ENCODE measurements around the gene KCNJ9.
"Not testable (repeated sequence)": the region's sequence is repeated elsewhere in the genome, so short reads cannot be mapped to it uniquely, and the experiment has no call there.

Gene KCNJ9

DNA sequence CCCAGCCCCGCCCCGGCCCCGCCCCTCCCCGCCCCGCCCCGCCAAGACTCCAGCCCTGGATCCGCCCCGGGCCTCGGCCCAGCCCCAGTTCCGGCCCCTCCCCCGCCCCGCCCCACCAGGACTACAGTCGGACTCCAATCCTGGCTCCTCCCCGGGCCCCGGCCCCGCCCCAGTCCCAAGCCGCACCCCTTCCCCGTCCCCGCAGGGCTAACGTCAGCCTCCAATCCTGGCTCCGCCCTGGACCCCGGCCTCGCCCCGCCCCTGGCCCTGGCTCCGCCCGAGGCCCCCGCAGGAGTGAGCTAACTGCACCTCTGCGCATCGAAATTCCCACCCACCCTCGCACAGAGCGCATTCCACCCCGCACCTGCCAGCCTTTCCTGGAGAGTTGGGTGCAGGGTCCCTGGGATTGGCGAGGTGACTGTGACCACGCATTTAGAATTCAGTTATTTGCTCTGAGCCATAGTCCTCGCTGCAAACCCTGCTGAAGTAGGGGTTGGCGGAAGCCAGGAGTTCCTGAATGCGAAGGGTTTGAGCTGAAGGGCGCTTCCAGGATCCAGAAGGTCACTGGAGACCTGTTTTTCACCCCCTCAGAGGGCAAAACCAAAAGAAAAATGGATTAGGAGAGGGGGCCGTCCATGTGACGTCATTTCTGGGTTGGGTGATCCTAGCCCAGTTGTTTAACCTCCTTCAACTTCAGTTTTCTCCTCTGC lies 17.7 kb downstream of the KCNJ9 start:
- peaks cover 0 to 5% of the 10 kb centered on the region in 2 donors for H3K27me3 Mint-ChIP-seq
- H3K4me3 Mint-ChIP-seq, result peak overlapping the region; percentile 84 to 87
- peak; percentile 83 to 90 for ATAC-seq (replicated peaks)
- peaks cover 41 to 54% of the 10 kb centered on the region in 2 donors for H3K4me1 Mint-ChIP-seq
- H3K9me3 Mint-ChIP-seq, result no peaks in the 10 kb centered on the region
- peak; percentile 88 for DNase-seq
- peaks cover 4% of the 10 kb centered on the region in 2 donors for H3K36me3 Mint-ChIP-seq
- H3K27ac Mint-ChIP-seq, result peak overlapping the region; percentile 89

- DNase-seq (no peak), ATAC-seq (replicated peaks) (no peak)
- peak overlapping the region; percentile 89 for H3K27ac Mint-ChIP-seq
- peaks cover 41 to 49% of the 10 kb centered on the region in 2 donors for H3K4me1 Mint-ChIP-seq
- H3K9me3 Mint-ChIP-seq, result no peaks in the 10 kb centered on the region
- no peaks in the 10 kb centered on the region for H3K36me3 Mint-ChIP-seq
- H3K27me3 Mint-ChIP-seq, result peaks cover 0 to 5% of the 10 kb centered on the region in 2 donors
- no peak overlapping the region for H3K4me3 Mint-ChIP-seq
These were observed 18.5 kb downstream of the KCNJ9 start for GRCh38 chr1:160099716-160100375.

DNA sequence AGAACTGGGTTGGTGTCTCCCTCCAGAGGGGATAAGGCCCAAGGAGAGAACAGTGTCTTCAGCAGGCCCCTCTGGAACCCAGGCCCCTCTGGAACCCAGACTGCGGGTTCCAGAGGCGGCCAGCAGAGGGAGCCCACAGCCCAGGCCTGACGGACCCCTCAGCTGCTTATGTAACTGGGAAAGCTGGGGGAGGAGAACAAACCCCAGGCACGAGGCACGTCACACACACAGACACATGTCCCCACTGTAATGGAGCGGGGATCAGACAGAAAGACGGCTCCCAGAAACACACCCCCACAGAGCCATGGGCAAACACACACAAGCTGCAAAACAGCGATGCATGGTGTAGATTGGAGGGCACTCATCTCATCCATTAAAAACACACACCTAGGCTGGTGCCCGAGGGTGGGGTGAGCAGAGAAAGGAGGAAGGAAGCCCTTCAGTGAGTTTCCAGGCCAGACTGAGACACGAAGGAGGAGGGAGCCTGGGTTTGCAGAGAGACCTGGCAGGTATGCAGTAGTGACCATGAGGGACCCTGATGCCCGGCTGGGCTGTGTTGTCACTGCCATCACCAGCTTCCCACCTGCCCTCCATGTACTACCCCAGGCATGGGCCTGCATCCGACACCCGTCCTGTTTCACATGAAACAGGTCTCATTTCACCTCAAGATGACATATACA lies 19.8 kb downstream of the KCNJ9 start:
- peak overlapping the region; percentile 72 to 75 for H3K4me3 Mint-ChIP-seq
- H3K36me3 Mint-ChIP-seq, result no peaks in the 10 kb centered on the region
- peak overlapping the region; percentile 38 for H3K27ac Mint-ChIP-seq
- peaks cover 0 to 5% of the 10 kb centered on the region in 2 donors for H3K27me3 Mint-ChIP-seq
- H3K9me3 Mint-ChIP-seq, result no peaks in the 10 kb centered on the region
- peak; percentile 51 for DNase-seq
- H3K4me1 Mint-ChIP-seq, result peaks cover 36 to 39% of the 10 kb centered on the region in 2 donors
- ATAC-seq (replicated peaks), result peak; percentile 40 to 45

DNA sequence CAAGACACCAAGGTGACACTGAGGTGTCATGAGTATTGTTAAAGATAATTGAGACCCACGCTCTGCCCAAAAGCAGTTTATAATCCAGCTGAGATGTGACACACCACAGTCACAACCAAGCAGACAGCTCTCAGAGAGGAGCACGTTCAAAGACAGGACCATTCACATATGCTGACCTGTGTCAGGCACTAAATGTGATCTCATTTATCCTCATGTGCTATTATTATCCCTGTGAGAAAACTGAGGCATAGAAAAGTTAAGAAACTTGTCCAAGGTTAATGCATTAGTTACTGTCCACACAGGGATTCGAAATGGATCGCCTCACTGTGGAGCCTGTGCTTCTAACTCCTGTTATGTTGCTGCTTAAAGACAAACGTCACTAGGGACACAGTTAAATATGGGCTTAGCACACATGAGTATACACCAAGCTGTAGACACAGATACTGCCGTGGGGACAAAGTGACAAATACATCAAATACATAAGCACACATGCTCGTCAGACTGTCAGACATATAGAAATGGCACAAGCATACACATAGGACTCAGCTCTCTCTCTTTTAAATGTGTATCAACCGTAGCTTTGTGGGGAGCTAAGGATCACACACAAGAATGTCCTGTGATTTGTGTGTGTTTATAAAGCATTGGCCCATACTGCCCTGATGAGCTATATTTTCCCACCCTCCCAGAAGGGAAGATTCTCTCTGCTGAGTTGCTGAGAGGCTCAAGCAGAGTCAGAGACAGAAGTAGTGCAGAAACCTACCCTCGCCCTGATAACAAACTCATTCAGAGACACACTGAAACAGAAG lies 20.6 kb downstream of the KCNJ9 start:
- Mint-ChIP-seq H3K27ac (no peak overlapping the region), H3K9me3 (no peaks in the 10 kb centered on the region), H3K36me3 (no peaks in the 10 kb centered on the region), H3K4me1 (peaks cover 31 to 32% of the 10 kb centered on the region in 2 donors), H3K27me3 (peaks cover 0 to 5% of the 10 kb centered on the region in 2 donors), H3K4me3 (no peak overlapping the region)
- ATAC-seq (replicated peaks) (no peak), DNase-seq (no peak)

DNA sequence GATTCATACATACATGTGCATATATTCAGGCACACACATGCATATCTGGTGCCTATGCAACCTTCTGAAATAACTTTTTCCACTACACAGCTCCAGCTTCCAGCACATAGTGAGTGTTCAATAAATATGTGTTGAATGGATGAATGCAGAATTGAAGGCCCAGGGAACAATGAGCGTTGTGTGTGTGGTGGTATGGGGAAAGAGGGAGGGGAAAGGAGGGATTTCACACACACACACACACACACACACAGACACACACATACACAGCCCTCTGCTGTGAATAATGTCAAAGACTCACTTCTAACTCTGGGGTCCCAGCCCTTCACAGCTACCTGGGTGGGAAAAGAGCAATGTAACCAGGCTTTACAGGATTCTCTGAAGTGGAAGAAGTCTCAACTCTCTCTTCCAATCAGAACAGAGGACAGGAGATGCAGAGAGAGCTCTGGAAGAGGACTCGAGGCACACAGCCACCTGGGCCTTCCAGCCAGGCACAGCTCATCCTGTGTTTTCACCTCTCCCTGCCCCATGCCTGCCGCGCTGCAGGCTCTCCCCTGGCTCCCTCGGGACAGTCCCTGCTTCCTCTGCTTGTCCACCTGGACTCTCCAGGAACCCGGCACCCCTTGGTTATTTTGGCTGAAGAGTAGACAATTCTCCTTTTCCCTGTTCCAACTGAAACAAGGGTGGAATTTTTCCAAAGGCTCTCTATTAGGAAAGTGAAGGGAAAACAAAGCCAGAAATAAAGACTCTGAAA lies 22.5 kb downstream of the KCNJ9 start:
- ATAC-seq (replicated peaks) (no peak), DNase-seq (no peak)
- Mint-ChIP-seq H3K27ac (no peak overlapping the region), H3K4me1 (peaks cover 24% of the 10 kb centered on the region in 2 donors), H3K27me3 (peaks cover 5 to 7% of the 10 kb centered on the region in 2 donors), H3K36me3 (no peaks in the 10 kb centered on the region), H3K4me3 (no peak overlapping the region), H3K9me3 (no peaks in the 10 kb centered on the region)

DNA sequence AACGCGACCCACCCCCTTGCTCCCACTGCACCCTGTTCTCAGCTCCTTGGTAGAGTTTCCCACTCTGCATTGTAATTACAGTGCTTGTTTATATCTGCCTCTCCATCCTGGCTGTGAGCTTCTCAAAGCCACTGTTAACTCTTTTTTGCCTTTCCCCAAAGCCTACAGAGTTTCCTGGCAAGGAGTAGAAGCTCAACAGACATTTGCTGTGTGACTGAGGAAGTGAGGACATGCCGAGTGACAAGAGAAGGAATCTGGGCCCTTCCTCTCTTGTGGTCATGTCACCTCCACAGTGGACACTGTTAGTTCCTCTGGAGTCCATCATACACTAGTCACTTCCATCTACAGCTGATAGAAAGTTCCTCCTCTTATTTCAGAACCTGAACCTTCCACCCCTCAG lies 23.1 kb downstream of the KCNJ9 start:
- no peaks in the 10 kb centered on the region for H3K36me3 Mint-ChIP-seq
- H3K27me3 Mint-ChIP-seq, result peaks cover 8 to 13% of the 10 kb centered on the region in 2 donors
- H3K9me3 Mint-ChIP-seq, result no peaks in the 10 kb centered on the region
- ATAC-seq (replicated peaks) (no peak), DNase-seq (no peak)
- H3K4me3 Mint-ChIP-seq, result no peak overlapping the region
- no peak overlapping the region for H3K27ac Mint-ChIP-seq
- H3K4me1 Mint-ChIP-seq, result peaks cover 22% of the 10 kb centered on the region in 2 donors

GRCh38 chr1:160105155-160105554 lies 23.8 kb downstream of the KCNJ9 start:
- Mint-ChIP-seq H3K4me3 (no peak overlapping the region), H3K9me3 (no peaks in the 10 kb centered on the region), H3K27ac (no peak overlapping the region), H3K4me1 (peaks cover 19 to 20% of the 10 kb centered on the region in 2 donors), H3K36me3 (no peaks in the 10 kb centered on the region), H3K27me3 (peaks cover 8 to 17% of the 10 kb centered on the region in 2 donors)
- DNase-seq, result no peak
- no peak for ATAC-seq (replicated peaks)

DNA sequence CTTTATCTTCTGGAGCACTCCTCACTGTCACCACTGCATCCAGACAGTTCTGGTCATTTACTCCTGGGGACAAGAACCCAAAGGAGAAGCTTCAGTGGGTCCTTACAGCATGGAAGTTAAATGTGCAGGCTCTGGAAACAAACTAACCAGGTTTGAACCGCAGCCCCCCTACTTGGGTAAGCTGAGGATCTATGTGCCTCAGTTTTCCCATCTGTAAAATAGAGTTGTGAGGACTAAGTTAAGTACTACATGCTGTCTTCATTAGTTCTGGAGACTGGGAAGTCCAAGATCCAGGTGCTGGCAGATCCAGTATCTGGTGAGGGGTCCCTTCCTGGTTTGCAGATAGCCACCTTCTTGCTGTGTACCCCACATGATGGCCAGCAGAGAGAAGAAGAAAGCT lies 26.2 kb downstream of the KCNJ9 start:
- Mint-ChIP-seq H3K9me3 (no peaks in the 10 kb centered on the region), H3K4me1 (peaks cover 8% of the 10 kb centered on the region in 2 donors), H3K27me3 (peaks cover 20 to 25% of the 10 kb centered on the region in 2 donors), H3K4me3 (no peak overlapping the region), H3K27ac (no peak overlapping the region), H3K36me3 (no peaks in the 10 kb centered on the region)
- ATAC-seq (replicated peaks) (no peak), DNase-seq (no peak)

- Mint-ChIP-seq H3K36me3 (no peaks in the 10 kb centered on the region), H3K4me3 (no peak overlapping the region), H3K27ac (no peak overlapping the region), H3K4me1 (peaks cover 6 to 8% of the 10 kb centered on the region in 2 donors), H3K9me3 (no peaks in the 10 kb centered on the region), H3K27me3 (peaks cover 19 to 24% of the 10 kb centered on the region in 2 donors)
- DNase-seq (no peak), ATAC-seq (replicated peaks) (peak; percentile 55 to 58)
These were observed 27.7 kb downstream of the KCNJ9 start for GRCh38 chr1:160108888-160109662.

DNA sequence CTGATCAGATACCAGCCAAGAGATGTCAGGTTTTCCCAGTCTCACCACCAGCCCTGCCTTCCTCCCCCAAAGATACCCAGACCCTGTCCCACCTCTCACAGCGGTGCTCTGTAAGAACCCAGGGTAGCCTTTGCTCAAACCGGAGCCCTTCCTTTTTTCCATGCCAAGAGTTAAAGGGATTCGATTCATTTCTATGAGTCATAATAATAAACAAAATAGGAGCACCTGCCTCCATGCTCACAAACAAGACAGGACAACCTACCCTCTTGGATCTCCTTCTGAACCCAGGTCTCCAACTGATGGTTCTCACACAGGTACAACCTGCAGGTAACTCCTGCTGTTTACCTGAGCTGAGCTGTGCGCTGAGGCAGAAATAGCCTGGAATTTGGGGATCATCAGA lies 28.3 kb downstream of the KCNJ9 start:
- H3K4me1 Mint-ChIP-seq, result peaks cover 6 to 8% of the 10 kb centered on the region in 2 donors
- H3K27ac Mint-ChIP-seq, result no peak overlapping the region
- H3K4me3 Mint-ChIP-seq, result no peak overlapping the region
- no peaks in the 10 kb centered on the region for H3K9me3 Mint-ChIP-seq
- ATAC-seq (replicated peaks) (no peak), DNase-seq (no peak)
- H3K36me3 Mint-ChIP-seq, result no peaks in the 10 kb centered on the region
- peaks cover 19 to 26% of the 10 kb centered on the region in 2 donors for H3K27me3 Mint-ChIP-seq

GRCh38 chr1:160111462-160111861 lies 30.1 kb downstream of the KCNJ9 start:
- H3K4me3 Mint-ChIP-seq; H3K27ac Mint-ChIP-seq; H3K9me3 Mint-ChIP-seq; H3K4me1 Mint-ChIP-seq; ATAC-seq (replicated peaks); H3K36me3 Mint-ChIP-seq; DNase-seq: not testable (repeated sequence)
- peaks cover 32 to 38% of the 10 kb centered on the region in 2 donors for H3K27me3 Mint-ChIP-seq

- no peak overlapping the region for H3K4me3 Mint-ChIP-seq
- no peaks in the 10 kb centered on the region for H3K9me3 Mint-ChIP-seq
- DNase-seq, result no peak
- no peak for ATAC-seq (replicated peaks)
- H3K36me3 Mint-ChIP-seq, result no peaks in the 10 kb centered on the region
- peaks cover 6 to 8% of the 10 kb centered on the region in 2 donors for H3K4me1 Mint-ChIP-seq
- H3K27ac Mint-ChIP-seq, result no peak overlapping the region
- H3K27me3 Mint-ChIP-seq, result peaks cover 39 to 40% of the 10 kb centered on the region in 2 donors
These were observed 31.0 kb downstream of the KCNJ9 start for GRCh38 chr1:160112357-160112756.

DNA sequence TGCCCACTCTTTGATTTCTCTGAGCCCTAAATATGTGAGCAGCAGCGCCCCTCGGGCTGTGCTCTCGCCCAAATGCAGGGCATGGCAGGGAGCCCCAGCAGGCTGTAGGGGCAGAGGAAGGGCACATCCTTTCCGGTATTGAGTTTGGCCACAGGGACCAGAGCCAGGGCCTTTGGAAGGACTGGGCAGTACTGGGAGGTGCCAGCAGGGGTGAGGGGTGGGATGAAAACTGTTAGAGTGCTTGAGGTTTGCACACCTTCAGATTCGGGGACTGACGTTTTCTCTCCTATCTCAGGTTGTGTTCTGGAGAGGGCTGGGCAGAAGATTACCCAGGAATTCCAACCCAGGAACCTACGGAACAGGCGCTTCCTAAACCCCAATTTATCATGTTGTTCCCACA lies 32.1 kb downstream of the KCNJ9 start:
- no peak for DNase-seq
- Mint-ChIP-seq H3K9me3 (no peaks in the 10 kb centered on the region), H3K27ac (no peak overlapping the region), H3K4me3 (no peak overlapping the region), H3K27me3 (peaks cover 42 to 43% of the 10 kb centered on the region in 2 donors), H3K36me3 (no peaks in the 10 kb centered on the region), H3K4me1 (peaks cover 6 to 8% of the 10 kb centered on the region in 2 donors)
- no peak for ATAC-seq (replicated peaks)

Data from stimulated activated naive B cell treated with anti-CD40 and anti-IgM and Interleukin-4, amounts not matched to agents 10 μg/mL and 1 μg/mL and 100 μg/mL, for 72 hours (primary cell).